ENCODE data around the gene BSX.

The BSX gene

GRCh38 chr11:122981388-122982264, at the start of gene BSX:
Gene BSX (minus strand): TSS chr11:122981834. CDS start chr11:122981671, 163 bp downstream.
- Mint-ChIP-seq H3K9me3 (peaks cover 5% of the 10 kb centered on the region), H3K4me3 (no peak within 1 kb of the TSS), H3K27me3 (ENCODE audit: low read depth) (peaks cover 96% of the 10 kb centered on the region), H3K4me1 (ENCODE audit: low read depth) (peaks cover 23% of the 10 kb centered on the region), H3K27ac (peak within 1 kb of the TSS; percentile 47), H3K36me3 (ENCODE audit: low read depth) (peaks cover 12% of the 10 kb centered on the region)

- peaks cover 4% of the 10 kb centered on the region for H3K27me3 Mint-ChIP-seq (ENCODE audit: low read depth)
- H3K9me3 Mint-ChIP-seq = no peaks in the 10 kb centered on the region
- H3K36me3 Mint-ChIP-seq (ENCODE audit: low read depth) = no peaks in the 10 kb centered on the region
- no peaks in the 10 kb centered on the region for H3K4me1 Mint-ChIP-seq (ENCODE audit: low read depth)
- no peak overlapping the region for H3K4me3 Mint-ChIP-seq
- H3K27ac Mint-ChIP-seq = no peak overlapping the region
These were observed 48.9 kb upstream of the BSX start for GRCh38 chr11:123030517-123030916.

- H3K27ac Mint-ChIP-seq = no peak overlapping the region
- no peak overlapping the region for H3K4me3 Mint-ChIP-seq
- no peaks in the 10 kb centered on the region for H3K36me3 Mint-ChIP-seq (ENCODE audit: low read depth)
- peaks cover 5% of the 10 kb centered on the region for H3K4me1 Mint-ChIP-seq (ENCODE audit: low read depth)
- peaks cover 17% of the 10 kb centered on the region for H3K27me3 Mint-ChIP-seq (ENCODE audit: low read depth)
- no peaks in the 10 kb centered on the region for H3K9me3 Mint-ChIP-seq
These were observed 39.3 kb upstream of the BSX start for GRCh38 chr11:123020968-123021367.

- Mint-ChIP-seq H3K27me3 (ENCODE audit: low read depth) (peaks cover 18% of the 10 kb centered on the region), H3K9me3 (no peaks in the 10 kb centered on the region), H3K27ac (no peak overlapping the region), H3K36me3 (ENCODE audit: low read depth) (no peaks in the 10 kb centered on the region), H3K4me3 (no peak overlapping the region), H3K4me1 (ENCODE audit: low read depth) (peaks cover 5% of the 10 kb centered on the region)
These were observed 37.1 kb upstream of the BSX start for GRCh38 chr11:123018702-123019101.

GRCh38 chr11:123011510-123011909, 29.9 kb upstream of the BSX start:
- no peaks in the 10 kb centered on the region for H3K36me3 Mint-ChIP-seq (ENCODE audit: low read depth)
- H3K9me3 Mint-ChIP-seq = no peaks in the 10 kb centered on the region
- H3K4me3 Mint-ChIP-seq = no peak overlapping the region
- no peak overlapping the region for H3K27ac Mint-ChIP-seq
- peaks cover 9% of the 10 kb centered on the region for H3K27me3 Mint-ChIP-seq (ENCODE audit: low read depth)
- no peaks in the 10 kb centered on the region for H3K4me1 Mint-ChIP-seq (ENCODE audit: low read depth)

- H3K4me3 Mint-ChIP-seq = no peak overlapping the region
- H3K9me3 Mint-ChIP-seq = no peaks in the 10 kb centered on the region
- no peak overlapping the region for H3K27ac Mint-ChIP-seq
- no peaks in the 10 kb centered on the region for H3K4me1 Mint-ChIP-seq (ENCODE audit: low read depth)
- H3K27me3 Mint-ChIP-seq (ENCODE audit: low read depth) = no peaks in the 10 kb centered on the region
- no peaks in the 10 kb centered on the region for H3K36me3 Mint-ChIP-seq (ENCODE audit: low read depth)
These were observed 25.4 kb upstream of the BSX start for GRCh38 chr11:123006860-123007542.

- peaks cover 8% of the 10 kb centered on the region for H3K27me3 Mint-ChIP-seq (ENCODE audit: low read depth)
- no peaks in the 10 kb centered on the region for H3K4me1 Mint-ChIP-seq (ENCODE audit: low read depth)
- H3K4me3 Mint-ChIP-seq = no peak overlapping the region
- H3K27ac Mint-ChIP-seq = no peak overlapping the region
- no peaks in the 10 kb centered on the region for H3K36me3 Mint-ChIP-seq (ENCODE audit: low read depth)
- no peaks in the 10 kb centered on the region for H3K9me3 Mint-ChIP-seq
These were observed 19.1 kb upstream of the BSX start for GRCh38 chr11:123000721-123001120.

- H3K4me1 Mint-ChIP-seq (ENCODE audit: low read depth) = no peaks in the 10 kb centered on the region
- H3K36me3 Mint-ChIP-seq (ENCODE audit: low read depth) = no peaks in the 10 kb centered on the region
- H3K4me3 Mint-ChIP-seq = no peak overlapping the region
- H3K27ac Mint-ChIP-seq = no peak overlapping the region
- no peaks in the 10 kb centered on the region for H3K9me3 Mint-ChIP-seq
- H3K27me3 Mint-ChIP-seq (ENCODE audit: low read depth) = peaks cover 13% of the 10 kb centered on the region
These were observed 17.2 kb upstream of the BSX start for GRCh38 chr11:122998727-122999366.

- Mint-ChIP-seq H3K36me3 (ENCODE audit: low read depth) (no peaks in the 10 kb centered on the region), H3K4me3 (no peak overlapping the region), H3K9me3 (no peaks in the 10 kb centered on the region), H3K27me3 (ENCODE audit: low read depth) (peaks cover 21% of the 10 kb centered on the region), H3K4me1 (ENCODE audit: low read depth) (no peaks in the 10 kb centered on the region), H3K27ac (no peak overlapping the region)
These were observed 13.9 kb upstream of the BSX start for GRCh38 chr11:122995526-122995925.

GRCh38 chr11:122984186-122985011, 2.8 kb upstream of the BSX start:
- Mint-ChIP-seq H3K27me3 (ENCODE audit: low read depth) (peaks cover 91% of the 10 kb centered on the region), H3K4me1 (ENCODE audit: low read depth) (peaks cover 18% of the 10 kb centered on the region)

GRCh38 chr11:122983438-122984185, 2.0 kb upstream of the BSX start:
- peaks cover 4% of the 10 kb centered on the region for H3K36me3 Mint-ChIP-seq (ENCODE audit: low read depth)
- H3K27ac Mint-ChIP-seq = no peak overlapping the region
- peak overlapping the region; percentile 35 for H3K4me3 Mint-ChIP-seq
- no peaks in the 10 kb centered on the region for H3K9me3 Mint-ChIP-seq
- peaks cover 18% of the 10 kb centered on the region for H3K4me1 Mint-ChIP-seq (ENCODE audit: low read depth)
- peaks cover 91% of the 10 kb centered on the region for H3K27me3 Mint-ChIP-seq (ENCODE audit: low read depth)

More at GRCh38 chr11:122984186-122985011, 2.8 kb upstream of the BSX start:
- no peak overlapping the region for H3K27ac Mint-ChIP-seq
- H3K4me3 Mint-ChIP-seq = peak overlapping the region; percentile 83
- peaks cover 4% of the 10 kb centered on the region for H3K36me3 Mint-ChIP-seq (ENCODE audit: low read depth)
- peaks cover 2% of the 10 kb centered on the region for H3K9me3 Mint-ChIP-seq

- Mint-ChIP-seq H3K36me3 (ENCODE audit: low read depth) (peaks cover 15% of the 10 kb centered on the region), H3K27ac (peak overlapping the region; percentile 54), H3K9me3 (peaks cover 5% of the 10 kb centered on the region), H3K4me1 (ENCODE audit: low read depth) (peaks cover 28% of the 10 kb centered on the region), H3K27me3 (ENCODE audit: low read depth) (peaks cover 96% of the 10 kb centered on the region), H3K4me3 (no peak overlapping the region)
These were observed 1.6 kb downstream of the BSX start for GRCh38 chr11:122979815-122980595.

All from T-helper 1 cell treated with Interleukin-12 subunit alpha and Interleukin-12 subunit beta and Interleukin-4 antibody, amounts not matched to agents 30 μg/mL and 1 μg/mL, for 36 hours (primary cell).